OCI-LY7 (cell line): ENCODE data around the gene FCHSD2. TPM values are rescaled to one million over a fixed set of nuclear protein-coding genes. Genes with fewer than 3 reads are reported as not detected.
"Not testable (repeated sequence)": the region's sequence is repeated elsewhere in the genome, so short reads cannot be mapped to it uniquely, and the experiment has no call there.

Source experiments
- BruUV-seq: library from RNA; stranded (reverse); fragments of 400-500 nt; replicated peaks from 2 replicates; lab custom pipeline; 2021; lab: Mats Ljungman, UMichigan
- CTCF ChIA-PET: fragments of 300-600 bp; sonication (Branson Sonifier 250); formaldehyde crosslinking; loops from one replicate; lab custom pipeline; 2022; ENCODE audit warnings: antibody characterized with exemption; ENCODE audit not compliant: unreplicated experiment; lab: Charles Lee
- POLR2A ChIA-PET: fragments of 300-600 bp; sonication (Branson Sonifier 250); formaldehyde crosslinking; loops from one replicate; lab custom pipeline; 2022; ENCODE audit warnings: antibody characterized with exemption; lab: Charles Lee
- DNase-seq: peaks from one replicate; pipeline ENCODE4 v3.0.0-alpha.2; 2015; ENCODE audit warnings: low spot score
- H2AFZ ChIP-seq: fragments of 200-600 bp; sonication (generic), shearing (Covaris generic); 2 replicates; pipeline ENCODE4 v1.6.1; 2014; ENCODE audit warnings: mild to moderate bottlenecking, antibody characterized with exemption, low read length, moderate library complexity
- H3K27ac ChIP-seq: fragments of 200-600 bp; sonication (generic); 2 replicates; pipeline ENCODE4 v1.5.1; 2014; ENCODE audit warnings: mixed run types, low read depth, mild to moderate bottlenecking, moderate library complexity, low read length, inconsistent platforms; ENCODE audit not compliant: poor library complexity, severe bottlenecking
- H3K36me3 ChIP-seq: fragments of 200-600 bp; sonication (generic); 2 replicates; pipeline ENCODE4 v1.6.1; 2014; ENCODE audit warnings: mild to moderate bottlenecking, antibody characterized with exemption, low read length, moderate library complexity, mixed read lengths; ENCODE audit not compliant: insufficient read depth
- H3K4me1 ChIP-seq: fragments of 200-600 bp; sonication (generic); 2 replicates; pipeline ENCODE4 v1.5.1; 2014; ENCODE audit warnings: mild to moderate bottlenecking, low read length; ENCODE audit not compliant: insufficient read depth, poor library complexity, severe bottlenecking
- H3K4me2 ChIP-seq: fragments of 200-600 bp; sonication (generic); 2 replicates; pipeline ENCODE4 v1.6.1; 2014; ENCODE audit warnings: mild to moderate bottlenecking, low read length
- H3K4me3 ChIP-seq: fragments of 200-600 bp; sonication (generic); 2 replicates; pipeline ENCODE4 v1.5.1; 2014; ENCODE audit warnings: mild to moderate bottlenecking, low read depth, low read length; ENCODE audit not compliant: poor library complexity, severe bottlenecking
- H3K79me2 ChIP-seq: fragments of 200-600 bp; sonication (generic); 2 replicates; pipeline ENCODE4 v1.6.1; 2016; ENCODE audit warnings: low read depth, mild to moderate bottlenecking, low read length, moderate library complexity, mixed read lengths; ENCODE audit not compliant: insufficient read depth
- H3K9me2 ChIP-seq: fragments of 200-600 bp; sonication (generic); 2 replicates; pipeline ENCODE4 v1.6.1; 2016; ENCODE audit warnings: mild to moderate bottlenecking, low read length, mixed read lengths; ENCODE audit not compliant: insufficient read depth
- H3K9me3 ChIP-seq: fragments of 200-600 bp; sonication (generic); 2 replicates; pipeline ENCODE4 v1.6.1; 2014; ENCODE audit warnings: mild to moderate bottlenecking, mixed run types, low read length, mixed read lengths
- H4K20me1 ChIP-seq: fragments of 200-600 bp; sonication (generic); 2 replicates; pipeline ENCODE4 v1.6.1; 2014; ENCODE audit warnings: mild to moderate bottlenecking, antibody characterized with exemption, low read length, moderate library complexity, mixed read lengths; ENCODE audit not compliant: insufficient read depth
- CTCF ChIP-seq: fragments of 200-600 bp; sonication (generic); conservative IDR thresholded peaks from 2 replicates; pipeline ENCODE4 v1.5.1; 2014; ENCODE audit warnings: mild to moderate bottlenecking, antibody characterized with exemption, low read length, moderate library complexity, mixed read lengths
- EZH2phosphoT487 ChIP-seq: fragments of 200-600 bp; sonication (generic); IDR thresholded peaks from 2 replicates; pipeline ENCODE4 v1.6.1; 2018; ENCODE audit warnings: low read depth, borderline replicate concordance, mild to moderate bottlenecking, mixed run types, antibody characterized with exemption, low read length, moderate library complexity, mixed read lengths
- intact Hi-C: fragments of 100-400 bp; cut with micrococcal nuclease; formaldehyde crosslinking; loops from one replicate; pipeline ENCODE4 v1.10.0; 2022; ENCODE audit not compliant: unreplicated experiment
- total RNA-seq, 2 experiments: library from RNA; depleted of rRNA in 1 of 2; stranded (reverse); fragments of >200 nt in 1 of 2; shearing (Covaris generic) in 1 of 2; gene quantifications; 2 replicates each; pipeline ENCODE4 v1.2.3, GENCODE V29; 2014 to 2022

FCHSD2 gene
- total RNA-seq, 2 experiments from 2014 or later = 39.0 to 147 TPM

- Histone ChIP-seq H3K9me3 (no peaks in the 10 kb centered on the region), H3K4me2 (peak overlapping the region; percentile 90), H3K27ac (peak overlapping the region; percentile 91), H3K79me2 (peaks cover 41% of the 10 kb centered on the region), H2AFZ (peak overlapping the region; percentile 57; the same call in 1 of the 2 replicates), H3K4me1 (peaks cover 30% of the 10 kb centered on the region), H3K9me2 (no peaks in the 10 kb centered on the region), H3K36me3 (peaks cover 54% of the 10 kb centered on the region), H4K20me1 (peaks cover 4% of the 10 kb centered on the region; the same call in 1 of the 2 replicates), H3K4me3 (peak overlapping the region; percentile 84)
- intact Hi-C loops = loop anchor here (1.0 to 10.0 kb wide), 4 partner anchors 20 to 429 kb away; no protein-coding TSS in a partner anchor
- BruUV-seq = no TSS peak
- ChIA-PET POLR2A (interaction anchor here (0.5 to 1.4 kb wide), 6 partner anchors 19 to 365 kb away, joined by 3 to 6 read pairs (median 3); partner anchors contain the start of gene STARD10), CTCF (interaction anchor here (0.5 to 0.9 kb wide), 3 partner anchors 90 to 162 kb away, joined by 3 to 4 read pairs (median 3); no protein-coding TSS in a partner anchor)
- DNase-seq = peak; percentile 88
- peak; percentile 84 for TF ChIP-seq CTCF
- no peak for TF ChIP-seq EZH2phosphoT487
Observed at GRCh38 chr11:72812967-72813739, 329.0 kb downstream of the FCHSD2 start.

GRCh38 chr11:72812604-72812966 is 329.5 kb downstream of the FCHSD2 start:
- BruUV-seq = no TSS peak
- peaks cover 41% of the 10 kb centered on the region for H3K79me2 ChIP-seq
- intact Hi-C loops = loop anchor here (2.0 to 10.0 kb wide), 3 partner anchors 20 to 430 kb away; no protein-coding TSS in a partner anchor
- peak overlapping the region; percentile 84 for H3K4me3 ChIP-seq
- peak overlapping the region; percentile 91 for H3K27ac ChIP-seq
- TF ChIP-seq EZH2phosphoT487 (no peak), CTCF (no peak)
- ChIA-PET POLR2A (interaction anchor here (0.8 to 1.4 kb wide), 5 partner anchors 19 to 366 kb away, joined by 3 to 5 read pairs (median 3); partner anchors contain the start of gene STARD10), CTCF (interaction anchor here (0.5 kb wide), 1 partner anchor 162 kb away, joined by 4 read pairs; no protein-coding TSS in a partner anchor)
- no peaks in the 10 kb centered on the region for H3K9me3 ChIP-seq
- H3K4me2 ChIP-seq = peak overlapping the region; percentile 90
- H3K36me3 ChIP-seq = peaks cover 50% of the 10 kb centered on the region
- H3K4me1 ChIP-seq = peaks cover 30% of the 10 kb centered on the region
- peaks cover 4% of the 10 kb centered on the region; the same call in 1 of the 2 replicates for H4K20me1 ChIP-seq
- peak; percentile 40 for DNase-seq
- no peaks in the 10 kb centered on the region for H3K9me2 ChIP-seq
- no peak overlapping the region; the same call in 1 of the 2 replicates for H2AFZ ChIP-seq

DNA sequence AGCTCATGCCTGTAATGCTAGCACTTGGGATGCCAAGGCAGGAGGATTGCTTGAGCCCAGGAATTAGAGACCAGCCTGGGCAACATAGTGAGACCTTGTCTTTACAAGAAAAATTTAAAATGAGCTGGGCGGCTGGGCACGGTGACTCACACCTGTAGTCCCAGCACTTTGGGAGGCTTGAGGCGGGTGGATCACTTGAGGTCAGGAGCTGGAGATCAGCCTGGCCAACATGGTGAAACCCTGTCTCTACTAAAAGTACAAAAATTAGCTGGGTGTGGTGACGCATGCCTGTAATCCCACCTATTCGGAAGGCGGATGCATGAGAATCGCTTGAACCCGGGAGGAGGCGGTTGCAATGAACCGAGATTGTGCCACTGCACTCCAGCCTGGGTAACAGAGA is 330.4 kb downstream of the FCHSD2 start:
- H3K9me3 ChIP-seq, H4K20me1 ChIP-seq, H3K27ac ChIP-seq, BruUV-seq, CTCF ChIA-PET, DNase-seq, H2AFZ ChIP-seq, H3K9me2 ChIP-seq: not testable (repeated sequence)
- intact Hi-C loops = loop anchor here (2.0 to 10.0 kb wide), 3 partner anchors 19 to 431 kb away; no protein-coding TSS in a partner anchor
- H3K4me3 ChIP-seq = peak overlapping the region; percentile 84
- peaks cover 42% of the 10 kb centered on the region for H3K36me3 ChIP-seq
- H3K79me2 ChIP-seq = peaks cover 40% of the 10 kb centered on the region
- H3K4me1 ChIP-seq = peaks cover 30% of the 10 kb centered on the region
- POLR2A ChIA-PET = interaction anchor here (1.3 kb wide), 1 partner anchor 89 kb away, joined by 3 read pairs; no protein-coding TSS in a partner anchor
- peak overlapping the region; percentile 90 for H3K4me2 ChIP-seq
